Stimulated activated naive B cell treated with anti-CD40 and anti-IgM and Interleukin-4, amounts not matched to agents 10 μg/mL and 1 μg/mL and 100 μg/mL, for 72 hours (primary cell): ENCODE data around the gene MAN2A1.
"Not testable (repeated sequence)": the region's sequence is repeated elsewhere in the genome, so short reads cannot be mapped to it uniquely, and the experiment has no call there.

Experiments used
- ATAC-seq, 2 donors: fragments of 150-1000 bp; cut with Tn5 transposase; replicated peaks; 2 replicates each; pipeline ENCODE4 v1.10.0; 2021; ENCODE audit warnings: moderate library complexity in 1 of 2
- DNase-seq: peaks from one replicate; pipeline ENCODE4 v3.0.0; 2021
- H3K27ac Mint-ChIP-seq: one replicate; pipeline ENCODE4 v1.8.0; 2022; ENCODE audit warnings: mild to moderate bottlenecking, mixed read lengths
- H3K27me3 Mint-ChIP-seq, 2 donors: one replicate each; pipeline ENCODE4 v1.8.0; 2022; ENCODE audit warnings: mixed read lengths in 2 of 2
- H3K36me3 Mint-ChIP-seq, 2 donors: one replicate each; pipeline ENCODE4 v1.8.0; 2022; ENCODE audit warnings: mixed read lengths in 2 of 2, mild to moderate bottlenecking in 1 of 2
- H3K4me1 Mint-ChIP-seq, 2 donors: one replicate each; pipeline ENCODE4 v1.8.0; 2022; ENCODE audit warnings: mixed read lengths in 2 of 2, mild to moderate bottlenecking in 1 of 2
- H3K4me3 Mint-ChIP-seq, 2 donors: one replicate each; pipeline ENCODE4 v1.8.0; 2022; ENCODE audit warnings: mild to moderate bottlenecking in 2 of 2, mixed read lengths in 2 of 2, moderate library complexity in 1 of 2
- H3K9me3 Mint-ChIP-seq, 2 donors: one replicate each; pipeline ENCODE4 v1.8.0; 2022; ENCODE audit warnings: mixed read lengths in 2 of 2, mild to moderate bottlenecking in 1 of 2

Gene MAN2A1

GRCh38 chr5:109740966-109741365 is 51.2 kb downstream of the MAN2A1 start:
- ATAC-seq (no peak), DNase-seq (no peak)
- H3K36me3 Mint-ChIP-seq = peaks cover 32 to 53% of the 10 kb centered on the region in 2 donors
- no peaks in the 10 kb centered on the region for H3K9me3 Mint-ChIP-seq
- no peak overlapping the region for H3K4me3 Mint-ChIP-seq
- no peaks in the 10 kb centered on the region for H3K27me3 Mint-ChIP-seq
- H3K27ac Mint-ChIP-seq = no peak overlapping the region
- H3K4me1 Mint-ChIP-seq = peaks cover 20 to 24% of the 10 kb centered on the region in 2 donors

- no peaks in the 10 kb centered on the region for H3K27me3 Mint-ChIP-seq
- DNase-seq = no peak
- no peak overlapping the region for H3K27ac Mint-ChIP-seq
- no peak for ATAC-seq
- H3K9me3 Mint-ChIP-seq = no peaks in the 10 kb centered on the region
- H3K4me1 Mint-ChIP-seq = peaks cover 20 to 24% of the 10 kb centered on the region in 2 donors
- peaks cover 32 to 55% of the 10 kb centered on the region in 2 donors for H3K36me3 Mint-ChIP-seq
- no peak overlapping the region for H3K4me3 Mint-ChIP-seq
These were observed 51.7 kb downstream of the MAN2A1 start for GRCh38 chr5:109741390-109741789.

- ATAC-seq = no peak
- no peak for DNase-seq
- Mint-ChIP-seq H3K9me3 (no peaks in the 10 kb centered on the region), H3K36me3 (peaks cover 30 to 50% of the 10 kb centered on the region in 2 donors), H3K27ac (peak overlapping the region; percentile 63), H3K4me1 (peaks cover 20 to 25% of the 10 kb centered on the region in 2 donors), H3K4me3 (no peak overlapping the region), H3K27me3 (no peaks in the 10 kb centered on the region)
These were observed 53.4 kb downstream of the MAN2A1 start for GRCh38 chr5:109743041-109743531.

GRCh38 chr5:109743770-109744212 is 54.1 kb downstream of the MAN2A1 start:
- no peak overlapping the region for H3K27ac Mint-ChIP-seq
- peaks cover 30 to 50% of the 10 kb centered on the region in 2 donors for H3K36me3 Mint-ChIP-seq
- H3K4me1 Mint-ChIP-seq = peaks cover 23 to 32% of the 10 kb centered on the region in 2 donors
- ATAC-seq (no peak), DNase-seq (no peak)
- H3K9me3 Mint-ChIP-seq = no peaks in the 10 kb centered on the region
- H3K27me3 Mint-ChIP-seq = no peaks in the 10 kb centered on the region
- H3K4me3 Mint-ChIP-seq = no peak overlapping the region

- Mint-ChIP-seq H3K4me1 (peaks cover 22 to 30% of the 10 kb centered on the region in 2 donors), H3K4me3 (no peak overlapping the region), H3K36me3 (peaks cover 29 to 48% of the 10 kb centered on the region in 2 donors), H3K9me3 (no peaks in the 10 kb centered on the region), H3K27ac (no peak overlapping the region), H3K27me3 (no peaks in the 10 kb centered on the region)
- no peak for ATAC-seq
- no peak for DNase-seq
These were observed 54.5 kb downstream of the MAN2A1 start for GRCh38 chr5:109744261-109744660.

- Mint-ChIP-seq H3K4me3 (no peak overlapping the region), H3K27me3 (no peaks in the 10 kb centered on the region), H3K9me3 (peaks cover 4 to 5% of the 10 kb centered on the region in 2 donors), H3K4me1 (peaks cover 19 to 33% of the 10 kb centered on the region in 2 donors), H3K36me3 (peaks cover 29 to 36% of the 10 kb centered on the region in 2 donors), H3K27ac (no peak overlapping the region)
- DNase-seq = no peak
- ATAC-seq = no peak
These were observed 58.8 kb downstream of the MAN2A1 start for GRCh38 chr5:109748546-109748945.

GRCh38 chr5:109750463-109750862 is 60.7 kb downstream of the MAN2A1 start:
- no peak overlapping the region for H3K27ac Mint-ChIP-seq
- no peaks in the 10 kb centered on the region for H3K27me3 Mint-ChIP-seq
- no peak for DNase-seq
- ATAC-seq = no peak
- H3K9me3 Mint-ChIP-seq = peaks cover 4 to 5% of the 10 kb centered on the region in 2 donors
- H3K36me3 Mint-ChIP-seq = peaks cover 20 to 22% of the 10 kb centered on the region in 2 donors
- no peak overlapping the region for H3K4me3 Mint-ChIP-seq
- peaks cover 19 to 33% of the 10 kb centered on the region in 2 donors for H3K4me1 Mint-ChIP-seq

GRCh38 chr5:109753279-109753678 is 63.6 kb downstream of the MAN2A1 start:
- H3K27me3 Mint-ChIP-seq = no peaks in the 10 kb centered on the region
- ATAC-seq (no peak), DNase-seq (no peak)
- peaks cover 4 to 5% of the 10 kb centered on the region in 2 donors for H3K9me3 Mint-ChIP-seq
- H3K36me3 Mint-ChIP-seq = peaks cover 38% of the 10 kb centered on the region in 2 donors
- H3K27ac Mint-ChIP-seq = no peak overlapping the region
- peaks cover 18 to 29% of the 10 kb centered on the region in 2 donors for H3K4me1 Mint-ChIP-seq
- no peak overlapping the region for H3K4me3 Mint-ChIP-seq

GRCh38 chr5:109754319-109754718 is 64.6 kb downstream of the MAN2A1 start:
- peaks cover 4 to 5% of the 10 kb centered on the region in 2 donors for H3K9me3 Mint-ChIP-seq
- DNase-seq = no peak
- H3K4me3 Mint-ChIP-seq = no peak overlapping the region
- peaks cover 42 to 44% of the 10 kb centered on the region in 2 donors for H3K36me3 Mint-ChIP-seq
- peaks cover 15 to 24% of the 10 kb centered on the region in 2 donors for H3K4me1 Mint-ChIP-seq
- H3K27me3 Mint-ChIP-seq = no peaks in the 10 kb centered on the region
- ATAC-seq = no peak
- H3K27ac Mint-ChIP-seq = no peak overlapping the region

GRCh38 chr5:109755761-109756160 is 66.0 kb downstream of the MAN2A1 start:
- Mint-ChIP-seq H3K27me3 (no peaks in the 10 kb centered on the region), H3K36me3 (peaks cover 52 to 58% of the 10 kb centered on the region in 2 donors), H3K27ac (no peak overlapping the region), H3K9me3 (peaks cover 9 to 12% of the 10 kb centered on the region in 2 donors), H3K4me3 (no peak overlapping the region), H3K4me1 (peaks cover 14 to 17% of the 10 kb centered on the region in 2 donors)
- DNase-seq = no peak
- ATAC-seq = no peak

- Mint-ChIP-seq H3K4me1 (peaks cover 10% of the 10 kb centered on the region in 2 donors), H3K9me3 (peaks cover 8 to 9% of the 10 kb centered on the region in 2 donors), H3K4me3 (no peak overlapping the region), H3K27ac (no peak overlapping the region), H3K36me3 (peaks cover 47 to 54% of the 10 kb centered on the region in 2 donors), H3K27me3 (no peaks in the 10 kb centered on the region)
- ATAC-seq = no peak
- no peak for DNase-seq
These were observed 66.9 kb downstream of the MAN2A1 start for GRCh38 chr5:109756543-109757185.

- Mint-ChIP-seq H3K9me3 (peaks cover 4 to 9% of the 10 kb centered on the region in 2 donors), H3K27me3 (no peaks in the 10 kb centered on the region), H3K4me1 (peaks cover 6% of the 10 kb centered on the region in 2 donors), H3K4me3 (no peak overlapping the region), H3K36me3 (peaks cover 44 to 50% of the 10 kb centered on the region in 2 donors), H3K27ac (no peak overlapping the region)
- DNase-seq (no peak), ATAC-seq (no peak)
These were observed 67.8 kb downstream of the MAN2A1 start for GRCh38 chr5:109757490-109757889.

- Mint-ChIP-seq H3K27me3 (no peaks in the 10 kb centered on the region), H3K27ac (no peak overlapping the region), H3K4me3 (no peak overlapping the region), H3K4me1 (peaks cover 5 to 8% of the 10 kb centered on the region in 2 donors), H3K36me3 (peaks cover 47 to 55% of the 10 kb centered on the region in 2 donors), H3K9me3 (peaks cover 4 to 9% of the 10 kb centered on the region in 2 donors)
- DNase-seq = no peak
- no peak for ATAC-seq
These were observed 69.6 kb downstream of the MAN2A1 start for GRCh38 chr5:109759306-109759705.

- not testable (repeated sequence) for H3K4me3 Mint-ChIP-seq, ATAC-seq, H3K9me3 Mint-ChIP-seq, DNase-seq, H3K27me3 Mint-ChIP-seq, H3K27ac Mint-ChIP-seq
- H3K36me3 Mint-ChIP-seq = peaks cover 49 to 57% of the 10 kb centered on the region in 2 donors
- H3K4me1 Mint-ChIP-seq = peaks cover 5 to 10% of the 10 kb centered on the region in 2 donors
These were observed 70.4 kb downstream of the MAN2A1 start for GRCh38 chr5:109760130-109760529.

- peaks cover 4 to 9% of the 10 kb centered on the region in 2 donors for H3K9me3 Mint-ChIP-seq
- H3K27me3 Mint-ChIP-seq = no peaks in the 10 kb centered on the region
- no peak overlapping the region for H3K27ac Mint-ChIP-seq
- peaks cover 40 to 52% of the 10 kb centered on the region in 2 donors for H3K36me3 Mint-ChIP-seq
- DNase-seq = no peak
- H3K4me1 Mint-ChIP-seq = peaks cover 7 to 18% of the 10 kb centered on the region in 2 donors
- no peak overlapping the region for H3K4me3 Mint-ChIP-seq
- no peak for ATAC-seq
These were observed 73.1 kb downstream of the MAN2A1 start for GRCh38 chr5:109762821-109763220.
